Loucy (cell line): ENCODE measurements around the gene MYO5B.

Source experiments
- H2AFZ ChIP-seq: fragments of 200-600 bp; sonication (generic); 2 replicates; pipeline ENCODE4 v1.6.0; 2016; ENCODE audit warnings: antibody characterized with exemption, mild to moderate bottlenecking, low read length, moderate library complexity
- H3F3A ChIP-seq: fragments of 200-600 bp; 2 replicates; pipeline ENCODE4 v1.6.0; 2016; ENCODE audit warnings: antibody characterized with exemption, low read depth, mild to moderate bottlenecking
- H3K27me3 ChIP-seq: fragments of 200-600 bp; sonication (generic); 2 replicates; pipeline ENCODE4 v1.6.1; 2014; ENCODE audit warnings: low read length, mild to moderate bottlenecking; ENCODE audit not compliant: insufficient read depth, poor library complexity, severe bottlenecking
- H3K36me3 ChIP-seq: fragments of 200-600 bp; sonication (generic); 2 replicates; pipeline ENCODE4 v1.6.1; 2016; ENCODE audit warnings: low read length; ENCODE audit not compliant: insufficient read depth
- H3K4me1 ChIP-seq: fragments of 200-600 bp; sonication (generic); 2 replicates; pipeline ENCODE4 v1.5.1; 2014; ENCODE audit warnings: low read length, mild to moderate bottlenecking; ENCODE audit not compliant: insufficient read depth, poor library complexity, severe bottlenecking
- H3K4me2 ChIP-seq: fragments of 200-600 bp; sonication (generic); 2 replicates; pipeline ENCODE4 v1.6.0; 2014; ENCODE audit warnings: antibody characterized with exemption, low read length, low read depth, mild to moderate bottlenecking; ENCODE audit not compliant: poor library complexity, severe bottlenecking
- H3K4me3 ChIP-seq: fragments of 200-600 bp; sonication (generic); 2 replicates; pipeline ENCODE4 v1.5.1; 2014; ENCODE audit warnings: low read length, mild to moderate bottlenecking, mixed read lengths; ENCODE audit not compliant: poor library complexity, severe bottlenecking
- H3K79me2 ChIP-seq: fragments of 200-600 bp; sonication (generic); 2 replicates; pipeline ENCODE4 v1.6.1; 2014; ENCODE audit warnings: low read length; ENCODE audit not compliant: insufficient read depth
- H3K9ac ChIP-seq: fragments of 200-600 bp; sonication (generic); 2 replicates; pipeline ENCODE4 v1.6.0; 2014; ENCODE audit warnings: mild to moderate bottlenecking, low read depth, low read length, moderate library complexity; ENCODE audit not compliant: poor library complexity, severe bottlenecking
- H3K9me2 ChIP-seq: fragments of 200-600 bp; sonication (generic); replicated peaks from 2 replicates; pipeline ENCODE4 v1.6.1; 2016; ENCODE audit warnings: low read depth, low read length, mixed read lengths
- H3K9me3 ChIP-seq: fragments of 200-600 bp; sonication (generic); 2 replicates; pipeline ENCODE4 v1.6.1; 2014; ENCODE audit warnings: mild to moderate bottlenecking, antibody characterized with exemption, low read length, low read depth; ENCODE audit not compliant: insufficient read depth
- H4K20me1 ChIP-seq: fragments of 200-600 bp; sonication (generic); 2 replicates; pipeline ENCODE4 v1.6.0; 2014; ENCODE audit warnings: antibody characterized with exemption, low read length, mild to moderate bottlenecking; ENCODE audit not compliant: insufficient read depth, poor library complexity, severe bottlenecking
- EZH2phosphoT487 ChIP-seq: fragments of 200-600 bp; IDR thresholded peaks from 2 replicates; pipeline ENCODE4 v1.6.1; 2018; ENCODE audit warnings: antibody characterized with exemption, mild to moderate bottlenecking, moderate library complexity, borderline replicate concordance
- TF ChIP-seq, protein P1 (sequence below): fragments of 200-600 bp; sonication (generic); conservative IDR thresholded peaks from 2 replicates; pipeline ENCODE4 v1.5.1; 2014; ENCODE audit warnings: mild to moderate bottlenecking, antibody characterized with exemption, low read length

MYO5B gene

DNA sequence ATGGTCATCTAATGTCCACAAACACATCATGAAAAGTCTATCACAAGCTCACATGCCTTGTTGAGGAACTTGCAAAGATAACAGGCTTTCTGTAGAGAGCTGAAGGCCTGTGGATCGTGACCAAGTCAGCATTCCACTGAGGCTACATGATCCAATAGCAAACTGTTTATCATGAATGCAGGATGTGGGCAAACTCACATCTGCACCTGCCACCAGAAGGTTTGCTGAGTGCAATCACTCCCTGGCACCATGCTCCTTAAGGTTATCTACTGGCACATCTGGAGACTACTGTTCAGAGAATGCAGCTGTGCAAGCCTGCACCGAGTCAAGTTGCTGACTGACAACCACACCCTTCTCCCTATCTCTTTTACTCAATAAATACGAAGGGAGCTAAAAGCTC is 314.3 kb downstream of the MYO5B start:
- H3K4me2 ChIP-seq: no peak overlapping the region
- H4K20me1 ChIP-seq: no peaks in the 10 kb centered on the region
- no peaks in the 10 kb centered on the region for H3K9me3 ChIP-seq
- no peaks in the 10 kb centered on the region for H3K79me2 ChIP-seq
- no peaks in the 10 kb centered on the region for H3K4me1 ChIP-seq
- H3K9me2 ChIP-seq: no peaks in the 10 kb centered on the region
- no peaks in the 10 kb centered on the region for H3K27me3 ChIP-seq
- no peak for TF ChIP-seq EZH2phosphoT487
- TF ChIP-seq, protein P1, sequence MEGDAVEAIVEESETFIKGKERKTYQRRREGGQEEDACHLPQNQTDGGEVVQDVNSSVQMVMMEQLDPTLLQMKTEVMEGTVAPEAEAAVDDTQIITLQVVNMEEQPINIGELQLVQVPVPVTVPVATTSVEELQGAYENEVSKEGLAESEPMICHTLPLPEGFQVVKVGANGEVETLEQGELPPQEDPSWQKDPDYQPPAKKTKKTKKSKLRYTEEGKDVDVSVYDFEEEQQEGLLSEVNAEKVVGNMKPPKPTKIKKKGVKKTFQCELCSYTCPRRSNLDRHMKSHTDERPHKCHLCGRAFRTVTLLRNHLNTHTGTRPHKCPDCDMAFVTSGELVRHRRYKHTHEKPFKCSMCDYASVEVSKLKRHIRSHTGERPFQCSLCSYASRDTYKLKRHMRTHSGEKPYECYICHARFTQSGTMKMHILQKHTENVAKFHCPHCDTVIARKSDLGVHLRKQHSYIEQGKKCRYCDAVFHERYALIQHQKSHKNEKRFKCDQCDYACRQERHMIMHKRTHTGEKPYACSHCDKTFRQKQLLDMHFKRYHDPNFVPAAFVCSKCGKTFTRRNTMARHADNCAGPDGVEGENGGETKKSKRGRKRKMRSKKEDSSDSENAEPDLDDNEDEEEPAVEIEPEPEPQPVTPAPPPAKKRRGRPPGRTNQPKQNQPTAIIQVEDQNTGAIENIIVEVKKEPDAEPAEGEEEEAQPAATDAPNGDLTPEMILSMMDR: no peak
- no peaks in the 10 kb centered on the region for H3F3A ChIP-seq
- H3K4me3 ChIP-seq: no peak overlapping the region
- no peak overlapping the region for H3K9ac ChIP-seq
- no peak overlapping the region for H2AFZ ChIP-seq
- no peaks in the 10 kb centered on the region for H3K36me3 ChIP-seq

DNA sequence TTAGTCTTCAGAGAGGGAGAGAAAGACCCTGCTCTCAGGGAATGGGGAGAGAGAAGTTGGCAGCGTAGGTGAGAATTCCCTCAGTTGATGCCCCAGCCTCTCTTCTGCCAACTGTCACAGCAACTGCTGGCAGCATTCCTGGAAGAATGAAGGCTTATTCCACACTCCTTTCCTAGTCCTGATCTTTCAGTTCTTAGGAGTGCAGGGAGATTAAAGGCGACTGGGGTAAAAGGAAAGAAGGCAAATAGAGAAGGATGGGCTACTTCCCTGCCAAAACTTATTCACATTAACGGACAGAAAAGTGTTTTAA is 315.7 kb downstream of the MYO5B start:
- Histone ChIP-seq H3F3A (no peaks in the 10 kb centered on the region), H4K20me1 (no peaks in the 10 kb centered on the region), H3K4me3 (no peak overlapping the region), H3K9me2 (no peaks in the 10 kb centered on the region), H3K4me2 (no peak overlapping the region), H3K27me3 (no peaks in the 10 kb centered on the region), H3K9ac (no peak overlapping the region), H3K36me3 (no peaks in the 10 kb centered on the region), H3K79me2 (no peaks in the 10 kb centered on the region), H3K4me1 (no peaks in the 10 kb centered on the region), H3K9me3 (no peaks in the 10 kb centered on the region), H2AFZ (no peak overlapping the region)
- TF ChIP-seq, protein P1: no peak
- TF ChIP-seq EZH2phosphoT487: no peak

DNA sequence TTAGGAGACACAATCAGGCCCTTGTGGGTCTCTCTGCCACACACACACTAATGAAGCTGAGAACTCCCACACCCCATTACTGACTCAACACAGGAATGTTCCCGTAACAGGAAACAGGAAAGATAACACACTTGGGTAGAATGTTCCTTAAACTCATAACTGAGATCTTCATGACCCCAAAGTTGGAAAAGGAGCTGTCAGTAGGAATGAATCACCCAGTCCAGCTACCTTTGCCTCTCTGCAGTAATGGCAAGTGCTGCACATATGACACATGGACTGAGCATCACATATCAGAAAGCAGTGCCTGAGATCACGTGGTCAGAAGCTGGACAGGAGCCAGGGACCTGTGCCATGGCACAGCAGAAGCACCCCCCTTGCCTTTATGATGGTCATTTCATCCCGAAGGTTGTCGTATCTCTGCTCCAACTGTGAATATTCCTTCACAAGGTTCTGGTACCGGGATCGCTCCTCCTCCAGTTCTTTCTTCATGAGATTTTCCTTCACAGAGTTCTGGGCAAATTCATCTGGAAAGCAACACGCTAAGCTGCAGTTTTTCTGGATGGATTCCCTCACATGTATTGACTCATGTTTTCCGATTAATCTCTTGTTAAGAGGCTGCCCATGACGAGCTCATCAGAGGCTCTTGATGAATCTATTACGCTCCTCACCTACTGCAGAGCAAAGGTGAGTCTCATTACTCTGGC is 316.2 kb downstream of the MYO5B start:
- H3K36me3 ChIP-seq: no peaks in the 10 kb centered on the region
- no peak overlapping the region for H3K9ac ChIP-seq
- H3K9me2 ChIP-seq: no peaks in the 10 kb centered on the region
- no peak overlapping the region for H3K4me2 ChIP-seq
- no peaks in the 10 kb centered on the region for H3K27me3 ChIP-seq
- no peaks in the 10 kb centered on the region for H4K20me1 ChIP-seq
- no peaks in the 10 kb centered on the region for H3K9me3 ChIP-seq
- TF ChIP-seq, protein P1: no peak
- TF ChIP-seq EZH2phosphoT487: no peak
- H2AFZ ChIP-seq: no peak overlapping the region
- no peak overlapping the region for H3K4me3 ChIP-seq
- no peaks in the 10 kb centered on the region for H3K4me1 ChIP-seq
- no peaks in the 10 kb centered on the region for H3K79me2 ChIP-seq
- no peaks in the 10 kb centered on the region for H3F3A ChIP-seq
